ENCODE results near the gene PRR27.
"Not testable (repeated sequence)": the region's sequence is repeated elsewhere in the genome, so short reads cannot be mapped to it uniquely, and the experiment has no call there.

The PRR27 gene

GRCh38 chr4:70203601-70204000 is 49.6 kb downstream of the PRR27 start:
- DNase-seq = no peak

GRCh38 chr4:70212752-70213151 is 58.7 kb downstream of the PRR27 start:
- DNase-seq = not testable (repeated sequence)
